Astrocyte of the cerebellum (primary cell): ENCODE measurements around the gene CORO2A.

Experiments used
- DNase-seq: peaks from one replicate; pipeline ENCODE4 v3.0.0-alpha.2; 2011; ENCODE audit warnings: low read depth
- H3K4me3 ChIP-seq: 2 replicates; pipeline ENCODE4 v1.5.1; 2011; ENCODE audit warnings: mild to moderate bottlenecking, low read depth, low read length, moderate library complexity
- in situ Hi-C: cut with HindIII; loops from 2 replicates; pipeline ENCODE4 v1.10.0; 2017; ENCODE audit warnings: low sequenced_read_pairs
- TF ChIP-seq, protein P1 (sequence below): IDR thresholded peaks from 2 replicates; pipeline ENCODE4 v1.5.1; 2012; ENCODE audit warnings: low read length, low read depth, moderate library complexity, mild to moderate bottlenecking; ENCODE audit errors: missing control alignments

Gene CORO2A

DNA sequence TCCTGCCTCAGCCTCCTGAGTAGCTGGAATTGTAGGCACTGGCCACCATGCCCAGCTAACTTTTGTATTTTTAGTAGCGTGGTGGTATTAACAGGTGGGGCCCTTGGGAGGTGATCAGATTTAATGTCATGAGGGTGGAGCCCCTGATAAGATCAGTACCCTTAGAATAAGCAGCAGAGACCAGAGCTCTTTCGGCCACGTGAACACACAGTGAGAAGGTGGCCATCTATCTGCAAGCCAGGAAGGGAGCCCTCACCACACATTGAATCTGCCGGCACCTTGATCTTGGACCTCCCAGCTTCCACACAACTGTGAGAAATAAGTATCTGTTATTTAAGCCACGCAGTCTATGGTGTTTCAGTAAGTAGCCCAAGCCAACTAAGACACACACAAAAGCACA, 40.5 kb upstream of the CORO2A start:
- TF ChIP-seq, protein P1, sequence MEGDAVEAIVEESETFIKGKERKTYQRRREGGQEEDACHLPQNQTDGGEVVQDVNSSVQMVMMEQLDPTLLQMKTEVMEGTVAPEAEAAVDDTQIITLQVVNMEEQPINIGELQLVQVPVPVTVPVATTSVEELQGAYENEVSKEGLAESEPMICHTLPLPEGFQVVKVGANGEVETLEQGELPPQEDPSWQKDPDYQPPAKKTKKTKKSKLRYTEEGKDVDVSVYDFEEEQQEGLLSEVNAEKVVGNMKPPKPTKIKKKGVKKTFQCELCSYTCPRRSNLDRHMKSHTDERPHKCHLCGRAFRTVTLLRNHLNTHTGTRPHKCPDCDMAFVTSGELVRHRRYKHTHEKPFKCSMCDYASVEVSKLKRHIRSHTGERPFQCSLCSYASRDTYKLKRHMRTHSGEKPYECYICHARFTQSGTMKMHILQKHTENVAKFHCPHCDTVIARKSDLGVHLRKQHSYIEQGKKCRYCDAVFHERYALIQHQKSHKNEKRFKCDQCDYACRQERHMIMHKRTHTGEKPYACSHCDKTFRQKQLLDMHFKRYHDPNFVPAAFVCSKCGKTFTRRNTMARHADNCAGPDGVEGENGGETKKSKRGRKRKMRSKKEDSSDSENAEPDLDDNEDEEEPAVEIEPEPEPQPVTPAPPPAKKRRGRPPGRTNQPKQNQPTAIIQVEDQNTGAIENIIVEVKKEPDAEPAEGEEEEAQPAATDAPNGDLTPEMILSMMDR: no peak
- in situ Hi-C loops: no loop called here
- no peak overlapping the region for H3K4me3 ChIP-seq
- DNase-seq: no peak

DNA sequence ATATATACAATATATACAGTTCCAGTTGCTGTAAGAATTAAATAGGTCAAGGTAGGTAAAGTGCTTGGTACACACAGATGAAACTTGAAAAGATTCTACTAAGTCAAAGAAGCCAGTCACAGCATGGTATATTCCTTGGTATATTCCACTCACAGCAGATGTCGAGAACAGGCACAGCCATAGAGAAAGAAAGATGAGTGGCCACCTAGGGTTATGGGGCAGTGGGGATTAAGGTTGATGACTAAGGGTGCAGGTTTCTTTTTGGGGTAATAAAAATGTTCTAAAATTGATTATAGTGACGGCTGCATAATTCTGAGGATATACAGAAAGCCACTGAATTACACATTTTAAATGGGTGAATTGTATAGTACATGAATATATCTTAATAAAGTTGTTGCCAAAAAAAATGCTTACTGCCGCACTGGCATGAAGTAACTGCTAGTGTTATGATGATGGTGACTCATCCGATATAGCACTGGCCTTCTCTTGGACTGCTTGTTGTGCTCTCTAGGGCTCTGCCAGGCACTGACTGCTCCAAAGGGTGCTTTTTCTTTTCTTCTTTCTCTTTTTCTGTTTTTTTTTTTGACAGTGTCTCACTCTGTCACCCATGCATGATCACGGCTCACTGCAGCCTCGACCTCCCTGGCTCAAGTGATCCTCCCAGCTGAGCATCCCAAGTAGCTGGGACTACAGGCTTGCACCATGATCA, 39.5 kb upstream of the CORO2A start:
- no peak overlapping the region for H3K4me3 ChIP-seq
- TF ChIP-seq, protein P1: no peak
- no peak for DNase-seq
- in situ Hi-C loops: no loop called here

DNA sequence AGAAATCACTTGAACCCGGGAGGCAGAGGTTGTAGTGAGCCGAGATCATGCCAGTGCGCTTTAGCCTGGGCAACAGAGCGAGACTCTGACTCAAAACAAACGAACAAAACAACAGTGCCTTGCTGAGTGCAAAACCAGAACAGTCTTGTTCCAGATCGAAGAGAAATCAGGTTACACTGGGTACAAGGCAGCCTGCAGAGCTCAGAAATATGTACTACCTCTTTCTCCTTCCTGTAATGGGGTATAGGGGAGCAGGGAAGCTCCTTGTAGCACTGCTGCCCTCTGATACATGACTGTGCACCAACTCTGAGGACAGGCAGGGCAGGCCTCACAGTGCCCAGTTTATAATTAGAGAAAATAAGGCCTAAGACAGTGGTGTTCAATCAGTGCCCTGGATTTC, 38.4 kb upstream of the CORO2A start:
- no peak overlapping the region for H3K4me3 ChIP-seq
- in situ Hi-C loops: no loop called here
- TF ChIP-seq, protein P1: no peak
- DNase-seq: no peak

DNA sequence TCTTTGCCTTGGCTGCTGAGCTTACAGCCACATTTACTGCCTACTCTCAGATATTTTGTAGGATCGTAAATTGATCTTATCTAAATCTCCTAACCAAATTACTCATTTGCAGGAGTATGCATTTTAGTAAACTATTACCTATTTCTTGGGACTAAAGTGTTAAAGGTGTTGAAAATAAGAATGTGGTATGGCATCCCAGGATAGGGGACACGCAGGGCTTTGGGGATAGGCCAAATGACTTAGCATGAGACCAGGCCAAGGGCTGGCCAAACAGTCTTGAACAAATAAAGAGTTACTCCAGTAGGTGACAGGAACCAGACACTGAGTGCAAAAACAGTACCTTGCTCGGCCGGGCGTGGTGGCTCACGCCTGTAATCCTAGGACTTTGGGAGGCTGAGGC, 37.9 kb upstream of the CORO2A start:
- no peak for DNase-seq
- H3K4me3 ChIP-seq: no peak overlapping the region
- TF ChIP-seq, protein P1: no peak
- in situ Hi-C loops: no loop called here

DNA sequence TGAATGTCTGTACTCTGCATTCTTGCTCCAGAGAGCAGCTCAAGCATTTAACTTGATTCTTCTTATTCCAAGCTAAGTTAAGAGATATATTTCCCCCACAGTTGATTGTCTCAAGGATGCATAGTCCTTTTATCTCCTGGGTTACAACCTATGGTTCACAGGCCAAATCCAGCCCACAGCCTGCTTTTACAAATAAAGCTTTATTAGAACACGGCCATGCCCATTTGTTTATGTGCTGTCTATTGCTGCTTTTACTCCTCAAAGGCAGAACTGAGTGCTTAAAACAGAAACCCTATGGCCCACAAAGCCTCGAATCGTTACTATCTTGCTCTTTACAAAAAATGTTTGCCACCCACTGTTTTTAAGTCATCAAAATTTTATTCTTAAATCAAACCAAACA, 37.2 kb upstream of the CORO2A start:
- in situ Hi-C loops: no loop called here
- TF ChIP-seq, protein P1: no peak
- DNase-seq: no peak
- no peak overlapping the region for H3K4me3 ChIP-seq

DNA sequence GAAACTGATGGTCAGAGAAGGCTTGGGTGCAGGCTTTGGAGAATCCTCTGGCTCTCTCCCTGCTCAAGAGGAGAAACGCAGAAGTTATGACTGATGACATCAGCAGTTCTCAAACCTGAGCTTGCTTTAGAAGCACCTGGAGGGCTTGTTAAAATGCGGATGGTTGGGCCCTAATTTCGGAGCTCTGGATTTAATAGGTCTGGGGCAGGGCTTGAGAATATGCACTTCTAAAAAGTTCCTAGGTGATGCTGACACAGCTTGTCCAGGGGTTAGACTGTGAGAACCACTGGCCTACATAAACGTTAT, 36.6 kb upstream of the CORO2A start:
- no peak overlapping the region for H3K4me3 ChIP-seq
- DNase-seq: no peak
- TF ChIP-seq, protein P1: no peak
- in situ Hi-C loops: no loop called here
